K562 (cell line): ENCODE measurements around the gene UBE2D3. TPM values are rescaled to one million over a fixed set of nuclear protein-coding genes. Genes with fewer than 3 reads are reported as not detected.

ENCODE experiments used
- ARID1B ChIP-seq: fragments of 450-650 bp; IDR thresholded peaks from 2 replicates; pipeline ENCODE4 v1.6.1; 2016; ENCODE audit warnings: antibody characterized with exemption, mild to moderate bottlenecking, inconsistent platforms
- BCL6 ChIP-seq: fragments of 250-450 bp; sonication (Bioruptor Pico); IDR thresholded peaks from 2 replicates; pipeline ENCODE4 v1.4.0; 2020
- BRD9 ChIP-seq: fragments of 450-650 bp; IDR thresholded peaks from 2 replicates; pipeline ENCODE4 v1.6.1; 2018; ENCODE audit warnings: low read depth; ENCODE audit not compliant: partially characterized antibody
- CBX1 ChIP-seq: sonication (generic); IDR thresholded peaks from 2 replicates; pipeline ENCODE4 v1.6.1; 2016; ENCODE audit warnings: antibody characterized with exemption, low read depth, mild to moderate bottlenecking
- DPF2 ChIP-seq: fragments of 450-650 bp; IDR thresholded peaks from 2 replicates; pipeline ENCODE4 v1.6.1; 2016
- FOXJ2 ChIP-seq: fragments of 200-800 bp; sonication (Bioruptor generic); IDR thresholded peaks from 2 replicates; pipeline ENCODE4 v1.6.1; 2016; ENCODE audit warnings: missing genetic modification characterization, missing compliant biosample characterization
- LARP7 ChIP-seq: fragments of 450-650 bp; IDR thresholded peaks from 2 replicates; pipeline ENCODE4 v1.6.1; 2016
- MCM3 ChIP-seq: fragments of 450-650 bp; IDR thresholded peaks from 2 replicates; pipeline ENCODE4 v1.6.1; 2016
- PTBP1 ChIP-seq: fragments of 200-400 bp; formaldehyde crosslinking; IDR thresholded peaks from 2 replicates; pipeline ENCODE4 v1.6.1; 2017; ENCODE audit warnings: low read depth, low read length
- RBM22 ChIP-seq: fragments of 200-400 bp; formaldehyde crosslinking; IDR thresholded peaks from 2 replicates; pipeline ENCODE4 v1.6.1; 2018; ENCODE audit warnings: low read length, low read depth; ENCODE audit not compliant: poor library complexity, severe bottlenecking
- RFX7 ChIP-seq: fragments of 250-450 bp; sonication (Bioruptor Pico); IDR thresholded peaks from 2 replicates; pipeline ENCODE4 v1.5.1; 2021; ENCODE audit warnings: mild to moderate bottlenecking
- RUNX1 ChIP-seq: sonication (generic); IDR thresholded peaks from 2 replicates; pipeline ENCODE4 v1.6.1; 2016; ENCODE audit warnings: antibody characterized with exemption, low read depth
- XRCC4 ChIP-seq: IDR thresholded peaks from one replicate; pipeline ENCODE4 v1.6.1; 2011; ENCODE audit not compliant: insufficient read depth, insufficient read length; ENCODE audit errors: extremely low read depth
- ZNF184 ChIP-seq: sonication (generic); formaldehyde crosslinking; IDR thresholded peaks from 2 replicates; pipeline ENCODE4 v1.5.0; 2020; ENCODE audit warnings: missing genetic modification reagents
- ZNF24 ChIP-seq: fragments of 450-650 bp; IDR thresholded peaks from 2 replicates; pipeline ENCODE4 v1.6.1; 2016
- polyA plus RNA-seq, 8 experiments: library from polyadenylated mRNA; depleted of rRNA in 4 of 8; stranded (reverse) in 5 of 8; unstranded in 3 of 8; fragments of >200 nt; fragmentation: Nextera tagmentation in 2 of 8; fragmentation: Illumina TruSeq in 1 of 8; extraction: Ambion mirVana in 2 of 8; extraction: Trizol in 1 of 8; gene quantifications; 2 replicates each; pipeline versions ENCODE4 v1.2.1 to v1.2.3, GENCODE V29; 2011 to 2014; ENCODE audit warnings: inconsistent platforms in 1 of 8, missing spikeins in 1 of 8
- total RNA-seq, 7 experiments: library from RNA; depleted of rRNA in 6 of 7; stranded (reverse); fragments of >200 nt in 6 of 7; fragmentation: Illumina TruSeq in 2 of 7; extraction: Trizol in 2 of 7; gene quantifications; 2 replicates each; pipeline versions ENCODE4 v1.2.1 to v1.2.3, GENCODE V29; 2011 to 2021; ENCODE audit warnings: low replicate concordance in 1 of 7
- TF ChIP-seq, protein P1 (sequence below): fragments of 450-650 bp; IDR thresholded peaks from one replicate; pipeline ENCODE4 v1.6.1; 2018; ENCODE audit warnings: mild to moderate bottlenecking, moderate library complexity; ENCODE audit not compliant: partially characterized antibody
- TF ChIP-seq, protein P2 (sequence below): fragments of 250-450 bp; sonication (Bioruptor Pico); IDR thresholded peaks from 2 replicates; pipeline ENCODE4 v1.4.0; 2020; ENCODE audit warnings: mild to moderate bottlenecking, moderate library complexity
- TF ChIP-seq, protein P3 (sequence below): IDR thresholded peaks from 2 replicates; pipeline ENCODE4 v1.6.1; 2012; ENCODE audit warnings: low read depth, low read length, improper control_type of control experiment, borderline replicate concordance
- TF ChIP-seq, protein P4 (sequence below): fragments of 450-650 bp; IDR thresholded peaks from 2 replicates; pipeline ENCODE4 v1.6.1; 2017; ENCODE audit warnings: mild to moderate bottlenecking, moderate library complexity
- TF ChIP-seq, protein P5 (sequence below): fragments of 250-450 bp; sonication (Bioruptor Pico); IDR thresholded peaks from 2 replicates; pipeline ENCODE4 v1.5.0; 2020; ENCODE audit warnings: mild to moderate bottlenecking, borderline replicate concordance

The UBE2D3 gene
- total and polyA plus RNA-seq, 9 of the 15 experiments (the other 6 are each of a cell fraction or from before 2014, with no cell fraction given): 191 to 618 (median 292) TPM

DNA sequence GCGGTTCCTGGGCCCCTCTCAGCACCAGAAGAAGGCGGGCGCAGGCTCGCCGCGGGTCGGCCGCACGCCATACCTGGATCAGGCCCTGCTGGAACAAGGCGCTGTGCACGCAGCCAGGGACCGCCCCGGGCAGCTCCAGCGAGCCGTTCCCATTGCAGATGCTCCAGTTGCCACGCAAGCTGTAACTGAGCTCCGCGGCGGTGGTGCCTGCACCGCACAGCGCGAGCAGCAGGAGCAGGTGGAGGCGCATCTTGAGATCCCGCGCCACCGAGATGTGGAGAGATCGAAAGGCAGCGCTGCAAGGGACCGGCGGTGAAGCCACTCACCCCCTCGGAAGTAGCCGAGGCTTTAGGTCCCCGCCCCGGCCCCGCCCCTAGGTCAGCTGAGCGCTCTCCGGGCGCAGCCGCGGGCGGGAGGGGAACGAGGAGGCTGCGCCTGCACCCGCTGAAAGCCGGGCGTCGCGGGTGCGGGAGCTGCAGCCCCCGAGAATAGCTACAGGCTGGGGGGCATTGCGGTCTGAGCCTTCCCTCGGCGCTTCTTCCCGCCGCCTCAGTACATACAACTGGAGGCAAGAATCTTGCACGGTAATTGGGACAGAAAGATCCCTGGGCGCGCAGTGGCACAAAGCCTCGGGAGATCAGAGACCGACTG lies 66.6 kb downstream of the UBE2D3 start, which contains the start of gene MANBA (continued):
- TF ChIP-seq, protein P1, sequence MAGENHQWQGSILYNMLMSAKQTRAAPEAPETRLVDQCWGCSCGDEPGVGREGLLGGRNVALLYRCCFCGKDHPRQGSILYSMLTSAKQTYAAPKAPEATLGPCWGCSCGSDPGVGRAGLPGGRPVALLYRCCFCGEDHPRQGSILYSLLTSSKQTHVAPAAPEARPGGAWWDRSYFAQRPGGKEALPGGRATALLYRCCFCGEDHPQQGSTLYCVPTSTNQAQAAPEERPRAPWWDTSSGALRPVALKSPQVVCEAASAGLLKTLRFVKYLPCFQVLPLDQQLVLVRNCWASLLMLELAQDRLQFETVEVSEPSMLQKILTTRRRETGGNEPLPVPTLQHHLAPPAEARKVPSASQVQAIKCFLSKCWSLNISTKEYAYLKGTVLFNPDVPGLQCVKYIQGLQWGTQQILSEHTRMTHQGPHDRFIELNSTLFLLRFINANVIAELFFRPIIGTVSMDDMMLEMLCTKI: no peak
- TF ChIP-seq ZNF24 (no peak), XRCC4 (no peak), RFX7 (no peak), PTBP1 (no peak), MCM3 (no peak), ARID1B (0 out of 2 replicates have a peak, but pooled peaks have one; percentile 5), FOXJ2 (tag) (no peak; the same call in 1 of the 2 replicates), BCL6 (CRISPR knock-in tag) (no peak), BRD9 (no peak), ZNF184 (CRISPR knock-in tag) (no peak), LARP7 (no peak), RUNX1 (no peak), DPF2 (no peak), CBX1 (peak; percentile 94; the same call in 1 of the 2 replicates), RBM22 (no peak)
- TF ChIP-seq, protein P2, sequence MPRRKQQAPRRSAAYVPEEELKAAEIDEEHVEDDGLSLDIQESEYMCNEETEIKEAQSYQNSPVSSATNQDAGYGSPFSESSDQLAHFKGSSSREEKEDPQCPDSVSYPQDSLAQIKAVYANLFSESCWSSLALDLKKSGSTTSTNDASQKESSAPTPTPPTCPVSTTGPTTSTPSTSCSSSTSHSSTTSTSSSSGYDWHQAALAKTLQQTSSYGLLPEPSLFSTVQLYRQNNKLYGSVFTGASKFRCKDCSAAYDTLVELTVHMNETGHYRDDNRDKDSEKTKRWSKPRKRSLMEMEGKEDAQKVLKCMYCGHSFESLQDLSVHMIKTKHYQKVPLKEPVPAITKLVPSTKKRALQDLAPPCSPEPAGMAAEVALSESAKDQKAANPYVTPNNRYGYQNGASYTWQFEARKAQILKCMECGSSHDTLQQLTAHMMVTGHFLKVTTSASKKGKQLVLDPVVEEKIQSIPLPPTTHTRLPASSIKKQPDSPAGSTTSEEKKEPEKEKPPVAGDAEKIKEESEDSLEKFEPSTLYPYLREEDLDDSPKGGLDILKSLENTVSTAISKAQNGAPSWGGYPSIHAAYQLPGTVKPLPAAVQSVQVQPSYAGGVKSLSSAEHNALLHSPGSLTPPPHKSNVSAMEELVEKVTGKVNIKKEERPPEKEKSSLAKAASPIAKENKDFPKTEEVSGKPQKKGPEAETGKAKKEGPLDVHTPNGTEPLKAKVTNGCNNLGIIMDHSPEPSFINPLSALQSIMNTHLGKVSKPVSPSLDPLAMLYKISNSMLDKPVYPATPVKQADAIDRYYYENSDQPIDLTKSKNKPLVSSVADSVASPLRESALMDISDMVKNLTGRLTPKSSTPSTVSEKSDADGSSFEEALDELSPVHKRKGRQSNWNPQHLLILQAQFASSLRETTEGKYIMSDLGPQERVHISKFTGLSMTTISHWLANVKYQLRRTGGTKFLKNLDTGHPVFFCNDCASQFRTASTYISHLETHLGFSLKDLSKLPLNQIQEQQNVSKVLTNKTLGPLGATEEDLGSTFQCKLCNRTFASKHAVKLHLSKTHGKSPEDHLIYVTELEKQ (CRISPR knock-in tag): no peak
- TF ChIP-seq, protein P3, sequence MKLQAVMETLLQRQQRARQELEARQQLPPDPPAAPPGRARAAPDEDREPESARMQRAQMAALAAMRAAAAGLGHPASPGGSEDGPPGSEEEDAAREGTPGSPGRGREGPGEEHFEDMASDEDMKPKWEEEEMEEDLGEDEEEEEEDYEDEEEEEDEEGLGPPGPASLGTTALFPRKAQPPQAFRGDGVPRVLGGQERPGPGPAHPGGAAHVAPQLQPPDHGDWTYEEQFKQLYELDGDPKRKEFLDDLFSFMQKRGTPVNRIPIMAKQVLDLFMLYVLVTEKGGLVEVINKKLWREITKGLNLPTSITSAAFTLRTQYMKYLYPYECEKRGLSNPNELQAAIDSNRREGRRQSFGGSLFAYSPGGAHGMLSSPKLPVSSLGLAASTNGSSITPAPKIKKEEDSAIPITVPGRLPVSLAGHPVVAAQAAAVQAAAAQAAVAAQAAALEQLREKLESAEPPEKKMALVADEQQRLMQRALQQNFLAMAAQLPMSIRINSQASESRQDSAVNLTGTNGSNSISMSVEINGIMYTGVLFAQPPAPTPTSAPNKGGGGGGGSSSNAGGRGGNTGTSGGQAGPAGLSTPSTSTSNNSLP: no peak
- TF ChIP-seq, protein P4, sequence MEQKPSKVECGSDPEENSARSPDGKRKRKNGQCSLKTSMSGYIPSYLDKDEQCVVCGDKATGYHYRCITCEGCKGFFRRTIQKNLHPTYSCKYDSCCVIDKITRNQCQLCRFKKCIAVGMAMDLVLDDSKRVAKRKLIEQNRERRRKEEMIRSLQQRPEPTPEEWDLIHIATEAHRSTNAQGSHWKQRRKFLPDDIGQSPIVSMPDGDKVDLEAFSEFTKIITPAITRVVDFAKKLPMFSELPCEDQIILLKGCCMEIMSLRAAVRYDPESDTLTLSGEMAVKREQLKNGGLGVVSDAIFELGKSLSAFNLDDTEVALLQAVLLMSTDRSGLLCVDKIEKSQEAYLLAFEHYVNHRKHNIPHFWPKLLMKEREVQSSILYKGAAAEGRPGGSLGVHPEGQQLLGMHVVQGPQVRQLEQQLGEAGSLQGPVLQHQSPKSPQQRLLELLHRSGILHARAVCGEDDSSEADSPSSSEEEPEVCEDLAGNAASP: no peak
- TF ChIP-seq, protein P5, sequence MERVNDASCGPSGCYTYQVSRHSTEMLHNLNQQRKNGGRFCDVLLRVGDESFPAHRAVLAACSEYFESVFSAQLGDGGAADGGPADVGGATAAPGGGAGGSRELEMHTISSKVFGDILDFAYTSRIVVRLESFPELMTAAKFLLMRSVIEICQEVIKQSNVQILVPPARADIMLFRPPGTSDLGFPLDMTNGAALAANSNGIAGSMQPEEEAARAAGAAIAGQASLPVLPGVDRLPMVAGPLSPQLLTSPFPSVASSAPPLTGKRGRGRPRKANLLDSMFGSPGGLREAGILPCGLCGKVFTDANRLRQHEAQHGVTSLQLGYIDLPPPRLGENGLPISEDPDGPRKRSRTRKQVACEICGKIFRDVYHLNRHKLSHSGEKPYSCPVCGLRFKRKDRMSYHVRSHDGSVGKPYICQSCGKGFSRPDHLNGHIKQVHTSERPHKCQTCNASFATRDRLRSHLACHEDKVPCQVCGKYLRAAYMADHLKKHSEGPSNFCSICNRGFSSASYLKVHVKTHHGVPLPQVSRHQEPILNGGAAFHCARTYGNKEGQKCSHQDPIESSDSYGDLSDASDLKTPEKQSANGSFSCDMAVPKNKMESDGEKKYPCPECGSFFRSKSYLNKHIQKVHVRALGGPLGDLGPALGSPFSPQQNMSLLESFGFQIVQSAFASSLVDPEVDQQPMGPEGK (CRISPR knock-in tag): no peak
